ENCODE data around the gene MTARC1.

MTARC1 gene

DNA sequence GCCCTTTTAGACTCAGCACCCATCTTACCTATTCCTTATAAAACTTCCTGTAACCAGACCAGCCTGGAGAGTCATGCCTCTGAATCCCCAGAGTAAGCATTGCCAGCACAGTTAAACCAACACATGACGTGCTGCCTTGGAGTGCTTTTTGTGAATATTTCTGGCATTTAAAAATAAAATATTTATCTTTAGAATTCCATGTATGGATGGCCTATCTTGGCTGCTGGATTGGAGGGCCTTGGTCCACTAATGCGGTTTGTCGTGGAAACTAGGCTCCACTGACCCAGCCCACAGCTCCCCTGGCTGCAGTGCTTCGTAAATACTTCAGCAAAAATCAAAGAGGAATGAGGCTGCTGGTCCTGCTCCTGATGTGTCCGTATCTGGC is 17.5 kb downstream of the MTARC1 start:
- no peak for DNase-seq

- no peak for DNase-seq
Measured at GRCh38 chr1:220806408-220806807, 19.7 kb downstream of the MTARC1 start.

DNA sequence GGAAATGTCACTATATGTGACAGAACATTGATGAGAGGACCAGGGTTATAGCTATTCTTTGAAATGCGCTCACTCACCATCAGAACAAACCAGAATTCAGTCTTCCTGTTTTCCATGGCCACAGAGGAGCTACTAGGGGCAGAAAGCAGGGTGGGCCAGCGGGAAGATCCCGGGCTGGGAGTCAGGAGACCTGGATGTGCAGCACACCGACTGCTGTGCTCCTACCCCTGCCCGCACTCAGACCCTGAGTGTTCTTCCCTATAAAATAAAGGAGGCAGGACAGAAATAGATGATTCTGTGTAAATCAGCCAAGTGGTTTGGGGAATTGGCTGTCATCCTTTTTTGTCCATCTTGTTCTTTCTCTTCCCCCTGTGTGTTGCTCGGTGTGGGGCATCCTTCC is 21.0 kb downstream of the MTARC1 start:
- no peak for DNase-seq

GRCh38 chr1:220808345-220809186 is 21.9 kb downstream of the MTARC1 start:
- peak; percentile 45 for DNase-seq

DNA sequence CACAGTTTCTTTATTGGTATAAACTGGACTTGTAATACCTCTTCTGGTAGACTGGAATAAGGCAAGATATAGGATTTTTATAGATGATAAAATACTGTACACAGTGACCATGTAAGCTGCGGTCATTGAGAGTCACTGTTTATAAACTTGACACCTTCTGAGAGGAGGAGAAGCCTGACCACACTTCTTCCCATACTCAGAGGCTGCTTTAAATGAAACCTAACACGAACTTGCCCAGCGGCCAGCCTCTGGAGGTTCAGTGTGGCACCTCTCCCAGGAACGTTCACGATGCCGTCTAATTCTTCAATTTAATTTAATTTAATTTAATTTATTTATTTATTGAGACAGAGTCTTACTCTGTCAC is 22.5 kb downstream of the MTARC1 start:
- DNase-seq = no peak

- no peak for DNase-seq
Measured at GRCh38 chr1:220809704-220810103, 23.0 kb downstream of the MTARC1 start.

DNA sequence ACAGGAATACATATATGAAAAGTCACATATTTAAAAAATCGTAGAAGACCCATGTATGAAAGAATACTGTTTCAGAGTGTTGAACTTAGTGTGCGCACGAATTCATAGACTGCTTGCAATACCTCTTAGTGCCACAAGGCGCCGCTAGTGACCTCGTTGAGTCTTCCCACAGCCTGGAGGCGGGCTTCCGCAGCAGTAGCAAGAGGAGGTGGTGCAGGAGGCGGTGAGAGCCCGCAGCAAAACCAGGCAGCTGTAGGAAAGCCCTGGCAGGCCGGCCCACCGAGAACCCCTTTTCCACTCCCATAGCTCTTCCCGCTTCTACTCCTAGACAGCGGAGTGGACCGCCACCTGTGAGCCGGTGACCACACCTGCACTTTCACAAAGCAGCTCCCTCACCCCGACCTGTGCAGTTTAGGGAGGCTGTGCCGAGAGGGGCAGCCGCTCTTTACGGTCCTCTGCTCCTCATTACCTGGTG is 23.5 kb downstream of the MTARC1 start:
- DNase-seq = peak; percentile 61

GRCh38 chr1:220810963-220811362 is 24.2 kb downstream of the MTARC1 start:
- DNase-seq = no peak

GRCh38 chr1:220811695-220812094 is 25.0 kb downstream of the MTARC1 start:
- DNase-seq = no peak

- no peak for DNase-seq
Measured at GRCh38 chr1:220812308-220812707, 25.6 kb downstream of the MTARC1 start.

DNA sequence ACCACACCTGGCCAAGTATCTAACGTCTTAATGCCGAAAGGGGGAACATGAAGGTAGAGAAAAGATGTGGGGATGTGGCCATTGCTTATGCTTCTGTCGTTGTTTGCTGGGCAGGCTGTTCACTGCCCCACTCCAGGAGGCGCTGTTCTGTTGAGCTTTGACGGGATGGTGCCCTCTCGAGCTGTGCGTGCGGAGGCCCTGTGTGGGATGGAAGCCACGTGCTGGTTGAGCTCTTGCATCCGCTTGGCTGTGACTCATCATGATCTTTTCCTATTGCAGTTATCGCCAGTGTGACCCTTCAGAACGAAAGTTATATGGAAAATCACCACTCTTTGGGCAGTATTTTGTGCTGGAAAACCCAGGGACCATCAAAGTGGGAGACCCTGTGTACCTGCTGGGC is 26.3 kb downstream of the MTARC1 start:
- no peak for DNase-seq

- DNase-seq = no peak
Measured at GRCh38 chr1:220815409-220815808, 28.7 kb downstream of the MTARC1 start.

- DNase-seq = no peak
Measured at GRCh38 chr1:220817907-220818306, 31.2 kb downstream of the MTARC1 start.

- DNase-seq = no peak
Measured at GRCh38 chr1:220818421-220819173, 31.9 kb downstream of the MTARC1 start.

DNA sequence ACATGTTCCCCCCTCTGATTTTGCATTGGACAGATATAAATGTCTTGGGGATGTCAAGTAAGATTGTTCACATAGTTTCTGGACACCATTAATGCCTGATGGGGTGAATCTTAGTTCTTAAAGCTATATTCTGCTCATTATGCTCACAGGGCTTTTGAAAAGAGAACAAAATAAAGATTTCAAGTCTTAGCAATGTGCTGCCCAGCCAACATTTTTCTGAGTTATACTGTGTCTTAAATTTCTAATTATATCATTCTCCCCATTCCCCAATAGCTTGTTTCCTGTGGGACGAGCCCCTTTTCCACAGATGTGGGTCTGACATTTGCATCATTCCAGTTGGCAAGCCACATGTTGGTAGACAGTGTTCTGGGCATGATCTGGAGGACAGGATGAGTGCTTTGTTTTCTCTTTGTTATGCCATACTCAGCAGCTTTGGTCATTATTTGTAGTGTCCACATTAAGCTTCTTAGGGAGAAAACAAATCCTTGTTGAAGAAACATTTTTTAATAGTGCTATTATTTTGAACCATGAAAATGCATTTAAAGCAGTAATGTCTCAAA is 32.8 kb downstream of the MTARC1 start:
- DNase-seq = no peak

GRCh38 chr1:220824031-220824989 is 37.6 kb downstream of the MTARC1 start:
- no peak for DNase-seq

DNA sequence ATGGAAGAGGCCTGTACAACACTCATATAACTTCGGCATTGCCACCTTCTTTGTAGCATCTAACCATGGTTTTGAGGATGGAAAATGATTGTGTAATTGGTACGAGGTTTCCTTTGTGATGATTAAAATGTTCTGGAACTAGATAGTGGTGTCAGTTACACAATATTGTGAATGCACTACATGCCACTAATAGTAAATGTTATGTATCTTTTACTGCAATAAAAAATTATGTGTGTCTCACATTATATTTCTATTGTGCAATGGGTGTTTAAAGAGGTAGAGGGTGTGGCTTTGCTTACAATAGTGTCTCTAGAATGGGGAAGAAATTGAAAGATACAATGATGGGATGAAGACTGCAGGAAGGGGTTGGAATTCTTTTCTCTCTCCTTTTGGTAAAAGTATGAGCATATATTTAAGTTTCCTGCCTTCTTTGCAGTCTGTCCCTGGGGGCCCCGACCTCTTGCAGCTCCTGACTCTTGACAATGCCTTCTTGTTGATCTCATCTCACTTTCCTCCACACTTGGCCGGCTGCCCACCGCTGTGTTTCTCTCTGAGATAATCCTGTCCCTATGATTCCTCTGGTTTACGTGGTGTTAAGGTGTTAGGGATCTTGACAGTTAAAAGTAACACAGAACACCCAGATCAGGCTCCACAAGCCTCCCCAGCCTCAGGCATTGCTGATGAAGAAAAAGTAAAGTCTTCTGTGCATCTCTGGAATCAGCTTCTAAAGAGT is 39.3 kb downstream of the MTARC1 start:
- DNase-seq = no peak

GRCh38 chr1:220826729-220827128 is 40.0 kb downstream of the MTARC1 start:
- DNase-seq = no peak

- DNase-seq = no peak
Measured at GRCh38 chr1:220827445-220828178, 40.9 kb downstream of the MTARC1 start.

- DNase-seq = no peak
Measured at GRCh38 chr1:220828179-220828490, 41.4 kb downstream of the MTARC1 start.

Measured in right kidney (tissue), 1 donor.